GM10266 (cell line): ENCODE measurements around the gene ACTR3.

Experiments
- DNase-seq: peaks from one replicate; pipeline ENCODE4 v3.0.0; 2012; ENCODE audit errors: extremely low spot score
- CTCF ChIP-seq: IDR thresholded peaks from 2 replicates; pipeline ENCODE4 v1.5.1; 2012; ENCODE audit warnings: mild to moderate bottlenecking, low read depth; ENCODE audit not compliant: control insufficient read depth, insufficient read depth; ENCODE audit errors: missing control alignments

The ACTR3 gene

GRCh38 chr2:113895819-113896563 is 6.1 kb downstream of the ACTR3 start:
- no peak for TF ChIP-seq CTCF
- DNase-seq: no peak

GRCh38 chr2:113896791-113897190 is 6.9 kb downstream of the ACTR3 start:
- TF ChIP-seq CTCF: no peak
- DNase-seq: no peak

- DNase-seq: no peak
- TF ChIP-seq CTCF: no peak
Observed at GRCh38 chr2:113898081-113898480, 8.2 kb downstream of the ACTR3 start.

- DNase-seq: no peak
- TF ChIP-seq CTCF: no peak
Observed at GRCh38 chr2:113899166-113899565, 9.3 kb downstream of the ACTR3 start.

GRCh38 chr2:113901943-113902342 is 12.1 kb downstream of the ACTR3 start:
- DNase-seq: no peak
- no peak for TF ChIP-seq CTCF

- no peak for TF ChIP-seq CTCF
- no peak for DNase-seq
Observed at GRCh38 chr2:113905886-113906285, 16.0 kb downstream of the ACTR3 start.

GRCh38 chr2:113906647-113907046 is 16.8 kb downstream of the ACTR3 start:
- TF ChIP-seq CTCF: no peak
- no peak for DNase-seq
